HCEC 1CT (cell line): ENCODE data around the gene KCTD16.

Experiments
- DNase-seq: peaks from one replicate; pipeline ENCODE4 v3.0.0-alpha.2; 2017

Gene KCTD16

GRCh38 chr5:144467792-144468191 is 297.1 kb downstream of the KCTD16 start:
- peak; percentile 68 for DNase-seq

- DNase-seq: no peak
These were observed 297.9 kb downstream of the KCTD16 start for GRCh38 chr5:144468571-144468970.

GRCh38 chr5:144469106-144469505 is 298.4 kb downstream of the KCTD16 start:
- DNase-seq: peak; percentile 62

- DNase-seq: no peak
These were observed 301.5 kb downstream of the KCTD16 start for GRCh38 chr5:144472221-144472620.

GRCh38 chr5:144473650-144474049 is 303.0 kb downstream of the KCTD16 start:
- DNase-seq: no peak

- no peak for DNase-seq
These were observed 307.9 kb downstream of the KCTD16 start for GRCh38 chr5:144478565-144478964.

- no peak for DNase-seq
These were observed 311.2 kb downstream of the KCTD16 start for GRCh38 chr5:144481861-144482260.

- peak; percentile 92 for DNase-seq
These were observed 313.6 kb downstream of the KCTD16 start for GRCh38 chr5:144484124-144484897.

- no peak for DNase-seq
These were observed 314.9 kb downstream of the KCTD16 start for GRCh38 chr5:144485540-144485939.

GRCh38 chr5:144487207-144487606 is 316.5 kb downstream of the KCTD16 start:
- DNase-seq: peak; percentile 39

GRCh38 chr5:144487761-144488160 is 317.1 kb downstream of the KCTD16 start:
- DNase-seq: no peak

- peak; percentile 32 for DNase-seq
These were observed 332.4 kb downstream of the KCTD16 start for GRCh38 chr5:144503123-144503522.

- DNase-seq: no peak
These were observed 334.4 kb downstream of the KCTD16 start for GRCh38 chr5:144504929-144505577.

- DNase-seq: no peak
These were observed 340.3 kb downstream of the KCTD16 start for GRCh38 chr5:144510845-144511579.

- no peak for DNase-seq
These were observed 341.0 kb downstream of the KCTD16 start for GRCh38 chr5:144511580-144512072.

- no peak for DNase-seq
These were observed 352.0 kb downstream of the KCTD16 start for GRCh38 chr5:144522698-144523097.

- no peak for DNase-seq
These were observed 354.3 kb downstream of the KCTD16 start for GRCh38 chr5:144525000-144525399.

GRCh38 chr5:144531188-144531587 is 360.5 kb downstream of the KCTD16 start:
- no peak for DNase-seq
